Spinal cord (tissue), 10 donors: ENCODE results near the gene OLFM1. TPM values are rescaled to one million over a fixed set of nuclear protein-coding genes. Genes with fewer than 3 reads are reported as not detected.

Experiments used
- DNase-seq, 6 donors: peaks; one replicate each; pipeline versions ENCODE4 v3.0.0 to v3.0.0-alpha.2; 2013 to 2015; ENCODE audit warnings: low spot score in 6 of 6, low read depth in 4 of 6
- H3K27ac ChIP-seq: one replicate; pipeline ENCODE4 v1.5.1; 2013; ENCODE audit warnings: low read depth, low read length, control low read depth
- H3K27me3 ChIP-seq: one replicate; pipeline ENCODE4 v1.6.1; 2013; ENCODE audit warnings: low read length; ENCODE audit not compliant: control insufficient read depth, insufficient read depth
- H3K36me3 ChIP-seq: one replicate; pipeline ENCODE4 v1.6.1; 2013; ENCODE audit warnings: low read length; ENCODE audit not compliant: control insufficient read depth, insufficient read depth
- H3K4me1 ChIP-seq: one replicate; pipeline ENCODE4 v1.6.1; 2013; ENCODE audit warnings: low read length; ENCODE audit not compliant: control insufficient read depth, insufficient read depth
- H3K4me3 ChIP-seq: one replicate; pipeline ENCODE4 v1.5.1; 2013; ENCODE audit warnings: low read depth, low read length, control low read depth
- H3K9me3 ChIP-seq: one replicate; pipeline ENCODE4 v1.6.1; 2013; ENCODE audit warnings: low read length; ENCODE audit not compliant: control insufficient read depth, insufficient read depth
- WGBS: methylation state at CpG from one replicate; pipeline ENCODE4 v1.1.5; 2013; ENCODE audit warnings: missing lambda C conversion rate; ENCODE audit not compliant: insufficient coverage; 5-methylcytosine and 5-hydroxymethylcytosine counted together
- polyA plus RNA-seq, 2 donors: library from polyadenylated mRNA; unstranded; fragments of 120-200 nt; gene quantifications; one replicate each; pipeline ENCODE4 v1.2.1, GENCODE V29; 2013; ENCODE audit not compliant: insufficient read length in 2 of 2
- total RNA-seq, 2 donors: library from RNA; depleted of rRNA in 1 of 2; stranded (reverse); fragments of 120-200 nt in 1 of 2; fragments of >200 nt in 1 of 2; gene quantifications; one replicate each; pipeline versions ENCODE4 v1.2.3 to v1.2.4, GENCODE V29; 2013 to 2014
- donor health status: healthy.

OLFM1 gene
- total and polyA plus RNA-seq, 4 donors = 52.5 to 321 (median 205) TPM

GRCh38 chr9:135074354-135075233 is 12.9 kb upstream of the OLFM1 start:
- H3K4me3 ChIP-seq = peak overlapping the region; percentile 33
- no peak for DNase-seq
- no peak overlapping the region for H3K27ac ChIP-seq
- H3K9me3 ChIP-seq = no peaks in the 10 kb centered on the region
- peaks cover 3% of the 10 kb centered on the region for H3K36me3 ChIP-seq
- H3K4me1 ChIP-seq = peaks cover 47% of the 10 kb centered on the region
- WGBS = 48% methylated on average over 19 of the region's 19 CpGs
- H3K27me3 ChIP-seq = peaks cover 3% of the 10 kb centered on the region

GRCh38 chr9:135075234-135076142 is 12.0 kb upstream of the OLFM1 start:
- Histone ChIP-seq H3K4me1 (peaks cover 46% of the 10 kb centered on the region), H3K27me3 (peaks cover 3% of the 10 kb centered on the region), H3K36me3 (peaks cover 3% of the 10 kb centered on the region), H3K9me3 (no peaks in the 10 kb centered on the region), H3K27ac (no peak overlapping the region), H3K4me3 (peak overlapping the region; percentile 38)
- peak in 4 of 6 donors; percentile 48 to 92 (median 74) for DNase-seq
- under 1% methylated on average over 83 of the region's 90 CpGs for WGBS

- H3K9me3 ChIP-seq = no peaks in the 10 kb centered on the region
- H3K4me3 ChIP-seq = peak overlapping the region; percentile 38
- H3K36me3 ChIP-seq = peaks cover 3% of the 10 kb centered on the region
- H3K27ac ChIP-seq = no peak overlapping the region
- WGBS = 6% methylated on average over 17 of the region's 19 CpGs
- DNase-seq = no peak
- peaks cover 44% of the 10 kb centered on the region for H3K4me1 ChIP-seq
- H3K27me3 ChIP-seq = peaks cover 3% of the 10 kb centered on the region
Observed at GRCh38 chr9:135076143-135076875, 11.2 kb upstream of the OLFM1 start.

- Histone ChIP-seq H3K9me3 (no peaks in the 10 kb centered on the region), H3K4me1 (peaks cover 42% of the 10 kb centered on the region), H3K36me3 (peaks cover 6% of the 10 kb centered on the region), H3K27me3 (peaks cover 3% of the 10 kb centered on the region), H3K27ac (no peak overlapping the region), H3K4me3 (no peak overlapping the region)
- no peak for DNase-seq
- 65% methylated on average over 5 of the region's 6 CpGs for WGBS
Observed at GRCh38 chr9:135076876-135077430, 10.5 kb upstream of the OLFM1 start.

- Histone ChIP-seq H3K36me3 (peaks cover 6% of the 10 kb centered on the region), H3K27ac (no peak overlapping the region), H3K4me3 (no peak overlapping the region), H3K4me1 (peaks cover 42% of the 10 kb centered on the region), H3K27me3 (peaks cover 3% of the 10 kb centered on the region), H3K9me3 (no peaks in the 10 kb centered on the region)
- WGBS = 64% methylated on average over 10 of the region's 12 CpGs
- DNase-seq = no peak
Observed at GRCh38 chr9:135077497-135078200, 9.8 kb upstream of the OLFM1 start.

- H3K4me1 ChIP-seq = peaks cover 43% of the 10 kb centered on the region
- no peaks in the 10 kb centered on the region for H3K9me3 ChIP-seq
- H3K27ac ChIP-seq = no peak overlapping the region
- peaks cover 6% of the 10 kb centered on the region for H3K36me3 ChIP-seq
- no peak for DNase-seq
- no peak overlapping the region for H3K4me3 ChIP-seq
- peaks cover 3% of the 10 kb centered on the region for H3K27me3 ChIP-seq
- WGBS = 91% methylated on average over 9 of the region's 11 CpGs
Observed at GRCh38 chr9:135078361-135078821, 9.1 kb upstream of the OLFM1 start.

- Histone ChIP-seq H3K4me1 (peaks cover 49% of the 10 kb centered on the region), H3K27me3 (peaks cover 3% of the 10 kb centered on the region), H3K4me3 (no peak overlapping the region), H3K27ac (no peak overlapping the region), H3K9me3 (no peaks in the 10 kb centered on the region), H3K36me3 (peaks cover 13% of the 10 kb centered on the region)
- no peak for DNase-seq
- WGBS = 82% methylated on average over 5 of the region's 7 CpGs
Observed at GRCh38 chr9:135079018-135079417, 8.4 kb upstream of the OLFM1 start.

GRCh38 chr9:135079676-135080075 is 7.8 kb upstream of the OLFM1 start:
- H3K4me3 ChIP-seq = no peak overlapping the region

More at GRCh38 chr9:135079676-135080075, 7.8 kb upstream of the OLFM1 start:
- H3K27ac ChIP-seq = no peak overlapping the region
- peaks cover 3% of the 10 kb centered on the region for H3K27me3 ChIP-seq
- 95% methylated on average over 6 of the region's 8 CpGs for WGBS
- no peaks in the 10 kb centered on the region for H3K9me3 ChIP-seq
- no peak for DNase-seq
- peaks cover 13% of the 10 kb centered on the region for H3K36me3 ChIP-seq
- H3K4me1 ChIP-seq = peaks cover 48% of the 10 kb centered on the region
